HCT116 (cell line): Measurements from ENCODE around the gene AMN. TPM values are rescaled to one million over a fixed set of nuclear protein-coding genes. Genes with fewer than 3 reads are reported as not detected.
"Not testable (repeated sequence)": the region's sequence is repeated elsewhere in the genome, so short reads cannot be mapped to it uniquely, and the experiment has no call there.

Experiments
- ATAC-seq: fragments of 200-7000 bp; cut with Tn5 transposase; 2 replicates; pipeline ENCODE4 v1.9.1; 2020; ENCODE audit warnings: mild to moderate bottlenecking, moderate library complexity
- BruUV-seq: library from RNA; stranded (reverse); fragments of 400-500 nt; replicated peaks from 2 replicates; lab custom pipeline; 2021; lab: Mats Ljungman, UMichigan
- CTCF ChIA-PET: fragments of 300-600 bp; sonication (Branson Sonifier 250); formaldehyde crosslinking; loops from one replicate; lab custom pipeline; 2021; ENCODE audit warnings: antibody characterized with exemption; lab: Charles Lee
- POLR2A ChIA-PET: fragments of 300-600, 350-600 bp; sonication (Branson Sonifier 250); formaldehyde crosslinking; loops from one replicate; lab custom pipeline; 2021; ENCODE audit warnings: antibody characterized with exemption; lab: Charles Lee
- RAD21 ChIA-PET, 2 experiments: fragments of 300-600 bp; sonication (Branson Sonifier 250); formaldehyde crosslinking; loops; one replicate each; lab custom pipeline; 2023; ENCODE audit warnings: low total read pairs in 2 of 2; ENCODE audit not compliant: uncharacterized antibody in 2 of 2, unreplicated experiment in 2 of 2, low non-redundant PET in 1 of 2; lab: Charles Lee
- DNase-seq: peaks from one replicate; pipeline ENCODE4 v3.0.0-alpha.2; 2010; ENCODE audit warnings: low read depth, low spot score
- H2AFZ ChIP-seq: fragments of 200-600 bp; shearing (Covaris generic), sonication (generic); 2 replicates; pipeline ENCODE4 v1.6.1; 2017; ENCODE audit warnings: low read depth, mixed run types, mixed read lengths, antibody characterized with exemption, low read length; ENCODE audit not compliant: poor library complexity, severe bottlenecking
- H3K27ac ChIP-seq: 2 replicates; pipeline ENCODE4 v1.5.1; 2012; ENCODE audit warnings: low read depth, low read length
- H3K27me3 ChIP-seq: fragments of 200-600 bp; sonication (generic); 2 replicates; pipeline ENCODE4 v1.6.1; 2016; ENCODE audit warnings: mixed run types, low read length, mixed read lengths; ENCODE audit not compliant: insufficient read depth
- H3K36me3 ChIP-seq, 2 experiments: fragments of 200-500 bp in 1 of 2; fragments of 200-600 bp in 1 of 2; sonication (Bioruptor generic) in 1 of 2; sonication (generic) in 1 of 2; 2 replicates each; pipeline versions ENCODE4 v1.5.1 to v1.6.1; 2014 to 2016; ENCODE audit warnings: low read length in 2 of 2, inconsistent platforms in 1 of 2, mixed read lengths in 1 of 2, mixed run types in 1 of 2; ENCODE audit not compliant: insufficient read depth in 2 of 2, control insufficient read depth in 1 of 2
- H3K4me1 ChIP-seq, 2 experiments: fragments of 200-600 bp in 1 of 2; sonication (generic) in 1 of 2; 2 replicates each; pipeline versions ENCODE4 v1.5.1 to v1.6.1; 2012 to 2017; ENCODE audit warnings: low read length in 2 of 2, inconsistent platforms in 1 of 2, mild to moderate bottlenecking in 1 of 2, mixed read lengths in 1 of 2, mixed run types in 1 of 2, moderate library complexity in 1 of 2; ENCODE audit not compliant: insufficient read depth in 2 of 2, control insufficient read depth in 1 of 2
- H3K4me2 ChIP-seq: fragments of 200-600 bp; sonication (generic); 2 replicates; pipeline ENCODE4 v1.6.1; 2017; ENCODE audit warnings: mixed run types, low read length, mixed read lengths
- H3K4me3 ChIP-seq, 2 experiments: fragments of 200-600 bp in 1 of 2; sonication (generic) in 1 of 2; replicated peaks in 1 of 2; 2 replicates each; pipeline ENCODE4 v1.5.1; 2011 to 2016; ENCODE audit warnings: low read length in 2 of 2, control low read depth in 1 of 2, low read depth in 1 of 2, mild to moderate bottlenecking in 1 of 2, mixed read lengths in 1 of 2, mixed run types in 1 of 2
- H3K79me2 ChIP-seq: fragments of 200-600 bp; sonication (generic); 2 replicates; pipeline ENCODE4 v1.6.1; 2017; ENCODE audit warnings: mild to moderate bottlenecking, mixed run types, low read length, moderate library complexity, mixed read lengths; ENCODE audit not compliant: insufficient read depth
- H3K9ac ChIP-seq: fragments of 200-600 bp; sonication (generic); 2 replicates; pipeline ENCODE4 v1.6.1; 2016; ENCODE audit warnings: low read length, mixed read lengths
- H3K9me2 ChIP-seq: fragments of 200-600 bp; sonication (generic), shearing (Covaris generic); 2 replicates; pipeline ENCODE4 v1.6.1; 2017; ENCODE audit warnings: mixed run types, mild to moderate bottlenecking, moderate library complexity; ENCODE audit not compliant: insufficient read depth
- H3K9me3 ChIP-seq, 2 experiments: fragments of 200-500 bp in 1 of 2; fragments of 200-600 bp in 1 of 2; sonication (Bioruptor generic) in 1 of 2; sonication (generic) in 1 of 2; 2 replicates each; pipeline ENCODE4 v1.6.1; 2014 to 2017; ENCODE audit warnings: low read length in 2 of 2, mixed read lengths in 2 of 2, inconsistent platforms in 1 of 2, low read depth in 1 of 2, mild to moderate bottlenecking in 1 of 2, mixed run types in 1 of 2, moderate library complexity in 1 of 2; ENCODE audit not compliant: control insufficient read depth in 1 of 2, insufficient read depth in 1 of 2
- H4K20me1 ChIP-seq: fragments of 200-600 bp; sonication (generic), shearing (Covaris generic); 2 replicates; pipeline ENCODE4 v1.6.1; 2017; ENCODE audit warnings: mixed run types, mild to moderate bottlenecking, moderate library complexity; ENCODE audit not compliant: insufficient read depth
- CBX3 ChIP-seq: IDR thresholded peaks from 2 replicates; pipeline ENCODE4 v1.6.1; 2012; ENCODE audit warnings: low read depth
- CEBPB ChIP-seq: IDR thresholded peaks from 2 replicates; pipeline ENCODE4 v1.6.1; 2012; ENCODE audit warnings: low read depth
- ELF1 ChIP-seq: IDR thresholded peaks from 2 replicates; pipeline ENCODE4 v1.6.1; 2012; ENCODE audit warnings: low read depth, borderline replicate concordance
- JUND ChIP-seq: IDR thresholded peaks from 2 replicates; pipeline ENCODE4 v1.6.1; 2012
- POLR2A ChIP-seq: IDR thresholded peaks from 2 replicates; pipeline ENCODE4 v1.7.0; 2011; ENCODE audit warnings: borderline replicate concordance; ENCODE audit not compliant: insufficient read depth, insufficient read length; ENCODE audit errors: extremely low read depth
- POLR2AphosphoS5 ChIP-seq: IDR thresholded peaks from 2 replicates; pipeline ENCODE4 v1.6.1; 2011; ENCODE audit warnings: mild to moderate bottlenecking, low read depth, low read length, moderate library complexity
- RAD21 ChIP-seq: IDR thresholded peaks from 2 replicates; pipeline ENCODE4 v1.6.1; 2012; ENCODE audit warnings: low read depth, mild to moderate bottlenecking
- SIN3A ChIP-seq: IDR thresholded peaks from 2 replicates; pipeline ENCODE4 v1.6.1; 2012; ENCODE audit warnings: low read depth
- SP1 ChIP-seq: IDR thresholded peaks from 2 replicates; pipeline ENCODE4 v1.6.1; 2012; ENCODE audit warnings: low read depth
- SRF ChIP-seq: IDR thresholded peaks from 2 replicates; pipeline ENCODE4 v1.6.1; 2012; ENCODE audit warnings: low read depth
- TCF7L2 ChIP-seq: IDR thresholded peaks from 2 replicates; pipeline ENCODE4 v1.7.0; 2011; ENCODE audit warnings: borderline replicate concordance, inconsistent platforms; ENCODE audit not compliant: insufficient read depth, insufficient read length; ENCODE audit errors: extremely low read depth
- YY1 ChIP-seq: IDR thresholded peaks from 2 replicates; pipeline ENCODE4 v1.6.1; 2011; ENCODE audit warnings: low read length, low read depth, moderate library complexity, mild to moderate bottlenecking; ENCODE audit not compliant: insufficient replicate concordance; ENCODE audit errors: extremely low read depth
- ZNF274 ChIP-seq: fragments of 200-500 bp; sonication (Bioruptor generic); IDR thresholded peaks from 2 replicates; pipeline ENCODE4 v1.6.1; 2014; ENCODE audit warnings: mild to moderate bottlenecking, low read depth, low read length, inconsistent platforms
- intact Hi-C: fragments of 100-400 bp; cut with micrococcal nuclease; formaldehyde crosslinking; loops from 2 replicates; pipeline ENCODE4 v1.10.0; 2022
- total RNA-seq: library from RNA; stranded (reverse); gene quantifications from one replicate; pipeline ENCODE4 v1.2.1, GENCODE V29; 2021; ENCODE audit not compliant: unreplicated experiment
- TF ChIP-seq, protein P1 (sequence below): IDR thresholded peaks from 2 replicates; pipeline ENCODE4 v1.6.1; 2012

The AMN gene
- total RNA-seq, 1 experiment from 2014 or later, result 5.7 TPM

DNA sequence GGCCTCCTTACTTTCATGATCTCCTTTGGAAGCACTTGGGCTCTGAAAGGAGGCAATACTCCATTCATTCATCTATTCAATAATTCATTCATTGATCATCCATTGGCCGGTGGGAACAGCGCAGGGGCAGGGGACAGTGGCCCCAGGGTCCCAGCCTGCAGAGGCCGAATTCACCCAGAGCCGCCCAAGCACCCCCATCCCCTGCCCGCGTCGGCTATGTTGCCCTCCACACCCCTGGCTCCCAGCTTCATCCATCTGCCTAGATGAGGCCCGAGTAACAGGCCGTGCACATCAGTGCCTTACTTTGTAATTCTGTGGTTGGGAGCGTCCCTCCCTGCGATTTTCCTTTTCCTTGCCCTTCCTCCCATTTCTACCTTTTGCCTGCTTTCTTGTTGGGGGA is 3.2 kb downstream of the AMN start (continued):
- TF ChIP-seq YY1, result no peak
- no peak for TF ChIP-seq CEBPB
- TF ChIP-seq TCF7L2, result no peak
- TF ChIP-seq SRF, result no peak
- no peak for TF ChIP-seq POLR2AphosphoS5

DNA sequence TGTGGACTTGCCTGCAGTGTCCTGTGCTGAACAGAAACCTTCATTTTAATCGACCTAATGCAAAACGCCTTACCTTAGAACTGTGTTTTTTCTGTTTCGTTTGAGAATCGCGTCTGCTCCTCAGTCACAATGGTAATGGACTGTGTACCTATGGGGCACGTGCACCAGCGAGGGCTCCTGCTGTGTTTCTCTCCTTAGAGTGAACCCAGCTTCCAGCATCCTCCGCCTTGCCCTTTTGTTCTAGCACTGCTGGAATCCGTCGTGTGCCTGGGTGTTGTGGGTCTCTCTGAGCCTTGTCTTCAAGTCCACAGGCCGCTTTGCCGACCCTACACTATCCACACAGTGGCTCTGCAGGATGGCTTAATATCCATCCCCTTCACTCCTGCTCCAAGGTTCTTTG is 3.6 kb downstream of the AMN start:
- no peaks in the 10 kb centered on the region for H4K20me1 ChIP-seq
- DNase-seq (no peak), ATAC-seq (no peak)
- POLR2A ChIA-PET, result no interaction called here
- H3K4me1 ChIP-seq, result peaks cover 16 to 30% of the 10 kb centered on the region in 2 experiments
- no peaks in the 10 kb centered on the region for H3K9me2 ChIP-seq
- RAD21 ChIA-PET, result no interaction called here
- no peak overlapping the region for H3K4me2 ChIP-seq
- H3K9ac ChIP-seq, result no peak overlapping the region
- H3K9me3 ChIP-seq, result no peaks in the 10 kb centered on the region
- intact Hi-C loops, result loop anchor here (10.0 kb wide), 1 partner anchor 401 kb away; no protein-coding TSS in a partner anchor
- TF ChIP-seq ELF1, result no peak
- no peak for TF ChIP-seq SP1
- no peak for TF ChIP-seq ZNF274
- no peak for TF ChIP-seq JUND
- TF ChIP-seq POLR2A, result no peak
- no peak for TF ChIP-seq CBX3
- TF ChIP-seq, protein P1, sequence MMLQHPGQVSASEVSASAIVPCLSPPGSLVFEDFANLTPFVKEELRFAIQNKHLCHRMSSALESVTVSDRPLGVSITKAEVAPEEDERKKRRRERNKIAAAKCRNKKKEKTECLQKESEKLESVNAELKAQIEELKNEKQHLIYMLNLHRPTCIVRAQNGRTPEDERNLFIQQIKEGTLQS, result no peak
- TF ChIP-seq YY1, result no peak
- no peak for TF ChIP-seq RAD21
- TF ChIP-seq SIN3A, result no peak
- TF ChIP-seq POLR2AphosphoS5, result no peak
- no peak for TF ChIP-seq TCF7L2
- H3K4me3 ChIP-seq, result no peak overlapping the region
- no peaks in the 10 kb centered on the region for H3K79me2 ChIP-seq
- no peaks in the 10 kb centered on the region for H3K36me3 ChIP-seq
- CTCF ChIA-PET, result no interaction called here
- no peak overlapping the region for H3K27ac ChIP-seq
- no TSS peak for BruUV-seq
- no peaks in the 10 kb centered on the region for H3K27me3 ChIP-seq
- H2AFZ ChIP-seq, result no peak overlapping the region

DNA sequence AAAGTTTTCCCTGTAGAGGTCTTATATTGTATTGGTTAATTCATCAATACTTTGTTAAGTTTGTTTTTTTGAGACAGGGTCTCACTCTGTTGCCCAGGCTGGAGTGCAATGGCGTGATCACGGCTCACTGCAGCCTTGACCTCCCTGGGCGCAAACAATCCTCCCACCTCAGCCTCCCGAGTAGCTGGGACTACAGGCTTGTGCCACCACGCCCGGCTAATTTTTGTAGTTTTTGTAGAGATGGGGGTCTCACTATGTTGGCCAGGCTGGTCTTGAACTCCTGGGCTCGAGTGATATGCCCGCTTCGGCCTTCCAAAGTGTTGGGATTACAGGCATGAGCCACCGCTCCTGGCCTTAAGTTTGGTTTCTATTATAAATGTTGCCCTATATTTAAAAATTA is 4.4 kb downstream of the AMN start:
- RAD21 ChIA-PET, H3K9me2 ChIP-seq, ATAC-seq, H2AFZ ChIP-seq, H3K9ac ChIP-seq, H3K4me3 ChIP-seq, H3K79me2 ChIP-seq, BruUV-seq, H3K27me3 ChIP-seq, POLR2A ChIA-PET, H4K20me1 ChIP-seq, H3K36me3 ChIP-seq, H3K9me3 ChIP-seq, H3K27ac ChIP-seq, DNase-seq: not testable (repeated sequence)
- H3K4me1 ChIP-seq, result peaks cover 22 to 38% of the 10 kb centered on the region in 2 experiments
- intact Hi-C loops, result loop anchor here (10.0 kb wide), 1 partner anchor 402 kb away; no protein-coding TSS in a partner anchor
- CTCF ChIA-PET, result interaction anchor here (1.0 kb wide), 1 partner anchor 233 kb away, joined by 3 read pairs; no protein-coding TSS in a partner anchor
- H3K4me2 ChIP-seq, result peak overlapping the region; percentile 99
